Measurements from ENCODE around the gene GLRA2. TPM values are rescaled to one million over a fixed set of nuclear protein-coding genes. Genes with fewer than 3 reads are reported as not detected.

The GLRA2 gene
- total RNA-seq, 1 donor from 2014 or later, result not detected

DNA sequence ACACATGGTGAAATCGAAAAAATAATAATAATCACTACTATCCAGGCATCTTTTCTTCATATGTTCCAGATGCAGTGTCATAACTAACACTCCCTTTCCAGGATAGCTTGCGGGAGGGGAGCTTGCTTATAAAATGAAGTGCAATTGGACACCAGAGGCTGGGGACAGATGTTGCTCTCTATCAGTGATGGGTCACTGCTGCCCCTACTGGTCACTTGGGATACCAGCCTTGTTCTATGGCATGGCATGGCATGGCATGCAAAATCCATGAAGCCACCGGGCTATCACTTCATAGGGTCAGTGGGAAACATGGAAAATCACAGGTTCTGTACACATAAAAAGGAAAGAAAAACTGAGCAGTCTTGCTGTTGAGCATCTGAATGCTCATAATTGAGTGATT is 168.1 kb downstream of the GLRA2 start:
- intact Hi-C loops (cut with micrococcal nuclease), result no loop called here

DNA sequence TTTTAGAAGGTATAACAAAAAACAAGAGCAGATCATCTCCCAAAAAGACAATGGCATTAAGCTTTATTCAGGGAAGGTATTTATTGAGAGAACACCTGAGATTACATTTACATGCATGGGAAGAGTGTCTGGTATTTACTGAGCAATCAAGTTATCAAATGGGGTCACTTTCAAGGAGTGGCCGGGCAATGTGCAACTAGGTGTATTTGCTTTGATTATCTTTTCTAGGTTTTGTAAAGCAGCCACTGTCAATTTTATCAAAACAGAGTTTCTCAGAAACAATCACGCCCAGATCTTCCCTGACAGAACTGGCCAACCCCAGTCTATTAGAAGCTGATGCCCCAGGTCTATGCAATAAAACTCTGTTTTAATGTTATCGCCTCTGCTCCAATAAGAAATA is 169.5 kb downstream of the GLRA2 start:
- intact Hi-C loops (cut with micrococcal nuclease), result no loop called here

DNA sequence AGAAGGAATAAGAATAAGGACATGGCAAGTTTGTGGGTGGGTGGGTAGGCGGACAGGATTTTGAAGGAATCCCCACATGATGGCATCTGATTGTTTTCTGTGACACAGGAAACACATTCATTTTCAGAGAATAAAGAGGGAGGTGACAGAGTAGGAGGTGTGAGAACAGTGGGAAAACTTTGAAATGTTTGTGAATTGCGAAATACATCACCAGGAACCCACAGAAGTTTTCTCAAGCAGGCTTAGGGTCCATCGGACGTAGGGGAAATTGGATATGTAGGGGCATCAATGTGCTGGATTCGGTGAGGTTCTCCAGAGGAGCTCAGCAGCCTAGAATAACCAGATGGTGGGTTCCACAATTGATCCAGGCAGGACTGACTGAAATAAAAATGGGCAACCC is 171.6 kb downstream of the GLRA2 start:
- intact Hi-C loops (cut with micrococcal nuclease), result no loop called here

DNA sequence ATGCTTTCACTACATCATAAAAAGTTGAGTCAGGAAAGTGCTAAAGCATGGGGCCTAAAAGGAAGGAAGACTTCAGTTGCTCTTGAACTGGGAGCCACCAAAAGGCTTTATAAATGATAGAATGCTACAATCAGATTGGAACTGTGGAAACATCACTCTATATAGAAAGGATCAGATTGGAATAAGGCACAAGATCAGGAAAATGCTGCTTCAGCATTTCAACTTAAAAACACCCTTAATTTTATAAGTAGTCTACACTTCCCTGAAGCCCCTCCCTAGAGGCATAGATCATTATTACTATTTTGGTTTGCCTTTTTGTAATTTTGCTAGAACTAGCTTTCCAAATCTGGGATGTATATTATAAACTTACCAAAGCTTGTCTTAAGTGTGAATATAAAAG is 172.8 kb downstream of the GLRA2 start:
- intact Hi-C loops (cut with micrococcal nuclease), result no loop called here

DNA sequence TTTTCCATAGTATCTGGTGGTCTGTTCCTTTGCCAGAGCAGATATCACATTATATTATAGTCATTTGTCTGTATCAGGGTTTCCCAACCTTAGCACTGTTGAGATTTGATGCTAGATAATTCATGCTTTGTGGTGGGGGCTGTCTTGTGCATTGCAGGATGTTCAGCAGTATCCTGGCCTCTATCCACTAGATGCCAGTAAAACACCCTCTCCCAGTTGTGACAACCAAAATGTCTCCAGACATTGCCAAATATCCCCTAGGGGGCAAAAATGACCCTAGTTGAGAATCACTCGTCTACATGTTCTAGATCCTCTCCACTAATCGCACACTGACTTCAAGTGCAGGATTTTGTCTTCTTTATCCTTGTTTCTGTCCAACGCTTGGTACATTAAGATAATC is 182.8 kb downstream of the GLRA2 start:
- intact Hi-C loops (cut with micrococcal nuclease), result no loop called here

DNA sequence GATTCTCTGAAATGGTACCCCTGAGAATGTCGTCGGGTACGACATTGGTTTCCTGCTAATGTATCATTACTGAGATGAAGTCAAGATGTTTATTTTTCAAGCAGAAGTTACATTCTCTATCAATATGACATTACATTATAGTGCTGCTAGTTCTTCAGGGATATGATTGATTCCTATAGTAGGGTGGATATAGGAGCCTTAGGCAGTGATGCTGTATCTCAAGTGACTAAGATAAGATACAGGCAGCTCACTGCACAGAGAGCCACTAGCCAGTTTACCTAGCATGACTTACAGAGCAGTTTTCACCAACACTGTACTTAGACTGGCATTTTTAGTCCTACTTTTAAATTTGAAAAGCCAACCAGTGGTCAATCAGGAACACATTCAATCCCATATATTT is 188.6 kb downstream of the GLRA2 start:
- intact Hi-C loops (cut with micrococcal nuclease), result no loop called here

DNA sequence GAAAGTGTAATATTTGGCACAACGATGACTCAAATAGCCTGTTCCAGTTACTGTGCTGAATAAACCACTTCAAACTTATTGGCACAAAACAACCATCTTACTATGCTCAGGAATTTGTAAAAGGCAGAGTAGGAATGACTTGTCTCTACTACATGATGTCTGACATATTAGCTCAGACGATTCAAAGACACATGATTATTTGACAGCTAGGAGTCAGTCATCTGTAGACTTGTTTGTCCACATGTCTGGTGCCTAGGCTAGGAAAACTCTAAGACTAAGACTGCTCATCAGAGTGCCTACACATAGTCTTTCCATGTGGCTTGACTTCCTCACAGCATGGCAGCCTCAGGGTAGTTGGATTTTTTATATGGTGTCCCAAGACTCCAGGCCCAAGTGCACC is 189.1 kb downstream of the GLRA2 start:
- intact Hi-C loops (cut with micrococcal nuclease), result no loop called here

DNA sequence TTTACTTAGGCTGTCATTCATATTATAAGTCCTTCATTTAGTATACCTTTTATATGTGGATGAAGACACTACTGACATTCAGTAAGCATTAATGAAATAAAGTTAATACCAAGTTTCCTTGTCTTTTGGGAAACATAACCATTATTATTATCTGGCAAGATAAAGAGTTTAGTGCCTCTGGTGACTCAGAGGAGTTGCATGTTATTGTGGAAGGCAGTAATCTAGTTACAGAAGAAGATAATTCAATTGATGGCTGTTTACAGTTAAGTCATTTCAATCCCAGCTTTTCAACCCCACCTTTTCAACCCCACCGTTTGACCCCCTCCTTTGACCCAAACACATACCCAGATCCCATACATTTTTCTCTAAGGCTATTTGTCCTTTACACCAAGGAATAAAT is 199.7 kb downstream of the GLRA2 start:
- intact Hi-C loops (cut with micrococcal nuclease), result no loop called here

DNA sequence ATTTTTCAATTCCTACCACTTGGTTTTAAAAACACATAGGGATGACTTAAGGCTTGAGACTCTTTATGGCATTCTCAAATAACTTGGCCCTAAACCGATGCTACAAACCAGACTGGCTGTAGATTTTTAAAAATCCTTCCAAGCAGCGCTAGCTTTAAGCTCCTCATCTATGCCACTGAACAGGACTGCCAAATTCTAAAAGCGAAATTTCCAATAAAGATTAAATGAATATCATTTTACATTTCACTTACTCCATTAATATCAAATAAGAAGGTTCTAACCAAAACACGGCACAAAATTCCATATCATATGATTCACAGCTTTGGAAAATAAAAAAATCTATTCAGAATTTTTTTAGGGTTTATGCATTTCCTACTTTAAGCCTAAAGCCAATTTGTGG is 209.3 kb downstream of the GLRA2 start:
- intact Hi-C loops (cut with micrococcal nuclease), result no loop called here

DNA sequence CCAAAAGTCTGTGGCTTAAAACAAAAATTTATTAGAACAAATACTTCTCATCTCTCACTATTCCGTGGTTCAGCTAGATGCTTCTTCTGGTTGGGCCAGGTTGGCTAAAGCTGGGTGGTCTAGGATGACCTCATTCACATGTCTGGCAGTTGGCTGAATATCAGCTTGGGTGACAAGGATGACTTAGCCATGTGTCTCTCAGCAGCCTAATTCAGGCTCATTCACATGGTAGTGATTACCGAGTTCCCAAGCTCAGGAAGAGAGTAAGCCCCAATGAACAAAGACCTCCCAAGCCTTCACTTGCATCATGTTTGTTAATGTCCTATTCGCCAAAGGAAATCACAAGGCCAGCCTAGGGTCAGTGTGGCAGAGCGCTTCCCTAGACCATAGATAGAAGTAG is 224.1 kb downstream of the GLRA2 start:
- intact Hi-C loops (cut with micrococcal nuclease), result no loop called here

DNA sequence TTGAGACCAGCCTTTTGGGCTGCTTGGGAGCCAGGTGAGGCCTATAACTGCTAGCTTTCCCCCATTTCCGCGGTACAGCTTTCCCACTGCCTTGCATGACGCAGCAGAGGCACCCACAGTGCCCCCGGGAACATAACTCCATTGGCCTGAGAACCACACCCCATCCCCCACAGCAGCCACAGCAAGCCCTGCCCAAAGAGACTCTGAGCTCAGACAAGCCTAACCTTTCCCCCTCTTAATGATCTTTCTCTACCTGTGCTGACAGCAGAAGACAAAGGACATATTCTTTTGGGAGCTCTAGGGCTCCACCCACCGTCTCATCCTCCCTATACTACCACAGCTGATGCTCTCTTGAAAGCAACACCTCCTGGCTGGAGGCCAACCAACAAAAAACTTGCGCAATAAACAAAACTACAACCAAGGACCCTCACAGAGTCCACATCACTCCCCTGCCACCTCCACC is 228.7 kb downstream of the GLRA2 start:
- intact Hi-C loops (cut with micrococcal nuclease), result no loop called here

DNA sequence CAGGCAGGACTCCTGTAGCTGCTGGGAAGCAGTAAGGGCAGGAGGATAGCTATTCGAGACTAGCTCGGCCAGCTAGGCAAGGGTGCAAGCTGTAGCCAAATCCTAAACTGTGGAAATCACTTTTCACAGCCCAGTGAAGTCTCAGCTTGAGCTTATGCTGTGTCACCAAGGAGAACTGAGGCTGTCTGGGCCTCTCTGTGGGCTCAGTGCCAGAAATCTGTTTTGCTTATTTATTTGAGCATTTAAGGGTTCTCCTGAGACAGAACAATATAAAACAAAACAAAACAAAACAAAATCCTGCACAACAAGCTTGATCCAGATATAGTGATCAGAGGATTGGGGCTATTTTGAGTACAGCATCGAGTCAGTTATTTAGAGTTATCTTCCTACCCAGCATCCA is 246.1 kb downstream of the GLRA2 start:
- intact Hi-C loops (cut with micrococcal nuclease), result no loop called here

DNA sequence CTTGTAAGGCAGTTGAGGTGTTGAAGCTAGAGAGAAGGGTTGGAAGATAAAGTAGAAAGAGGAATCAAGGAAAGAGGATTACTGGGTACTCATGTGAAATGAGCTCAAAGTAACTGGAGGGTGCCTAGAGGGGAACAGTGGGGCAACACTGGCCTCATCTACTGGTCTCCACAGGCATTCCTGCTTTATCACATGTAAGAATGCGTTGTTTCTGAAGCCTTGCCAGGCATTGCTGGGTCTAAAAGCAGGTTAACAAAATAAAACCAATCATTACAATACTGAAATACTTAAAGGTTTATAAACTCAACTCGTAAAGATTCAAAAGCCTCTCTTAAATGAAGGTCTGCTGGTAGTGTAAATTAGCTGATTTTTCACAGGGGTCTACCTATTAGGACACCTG is 247.6 kb downstream of the GLRA2 start:
- intact Hi-C loops (cut with micrococcal nuclease), result no loop called here

DNA sequence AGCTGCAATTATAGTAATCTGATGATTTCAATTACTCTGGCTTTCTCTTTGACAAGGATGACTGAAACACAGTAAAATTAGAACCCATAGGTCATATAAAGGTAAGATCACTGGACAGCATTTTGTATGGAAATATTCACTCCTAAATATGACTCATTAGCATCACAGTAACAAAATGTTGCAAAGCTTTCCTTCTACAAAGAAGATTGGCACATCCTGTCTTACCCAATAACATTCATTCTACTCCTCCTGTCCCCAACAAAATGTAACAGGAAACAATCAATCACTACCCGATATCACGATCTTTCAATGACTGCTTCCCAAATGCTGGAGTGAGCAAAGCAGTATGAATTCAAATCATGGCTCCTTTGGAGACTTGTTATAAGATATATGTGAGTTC is 248.2 kb downstream of the GLRA2 start:
- intact Hi-C loops (cut with micrococcal nuclease), result no loop called here

DNA sequence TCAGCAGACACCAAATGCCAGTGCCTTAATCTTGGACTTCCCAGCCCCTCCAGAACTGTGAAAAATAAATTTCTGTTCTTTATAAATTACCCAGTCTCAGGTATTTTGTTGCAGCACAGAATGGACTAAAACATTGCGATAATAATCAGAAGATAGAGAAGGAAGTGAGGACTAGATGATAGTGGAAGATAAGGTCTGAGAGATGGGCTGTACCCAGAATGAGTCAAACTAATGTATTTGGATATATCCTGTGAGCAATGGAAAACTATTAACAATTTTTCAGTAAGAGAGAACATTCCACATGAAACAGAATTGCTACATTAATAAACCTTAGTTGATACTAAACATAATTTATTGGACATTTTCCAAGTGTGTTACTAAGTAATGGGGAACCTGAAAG is 250.2 kb downstream of the GLRA2 start:
- intact Hi-C loops (cut with micrococcal nuclease), result no loop called here

All from T-helper 1 cell treated with Interleukin-12 subunit alpha and Interleukin-12 subunit beta and Interleukin-4 antibody, amounts not matched to agents 30 ng/mL and 1 ng/mL, for 36 hours (primary cell).